H9 (cell line): ENCODE data around the gene KRT15. TPM values are rescaled to one million over a fixed set of nuclear protein-coding genes. Genes with fewer than 3 reads are reported as not detected.

Source experiments
- DNase-seq: peaks from one replicate; pipeline ENCODE4 v3.0.0-alpha.2; 2017
- H2AFZ ChIP-seq: one replicate; pipeline ENCODE4 v1.6.1; 2013; ENCODE audit warnings: mild to moderate bottlenecking, low read length, control low read depth, moderate library complexity
- H2AK5ac ChIP-seq: 2 replicates; pipeline ENCODE4 v1.6.1; 2013; ENCODE audit warnings: low read length, control low read depth, mixed read lengths; ENCODE audit not compliant: insufficient read length
- H2BK120ac ChIP-seq: one replicate; pipeline ENCODE4 v1.6.1; 2013; ENCODE audit warnings: low read depth, mild to moderate bottlenecking, low read length, control low read depth, inconsistent platforms; ENCODE audit not compliant: poor library complexity, severe bottlenecking
- H2BK12ac ChIP-seq: 2 replicates; pipeline ENCODE4 v1.6.1; 2013; ENCODE audit warnings: low read length, control low read depth, mixed read lengths, low read depth; ENCODE audit not compliant: insufficient read length
- H2BK15ac ChIP-seq: 2 replicates; pipeline ENCODE4 v1.6.1; 2013; ENCODE audit warnings: low read depth, low read length, control low read depth
- H2BK20ac ChIP-seq: one replicate; pipeline ENCODE4 v1.6.1; 2013; ENCODE audit warnings: low read depth, mild to moderate bottlenecking, low read length, control low read depth, inconsistent platforms; ENCODE audit not compliant: poor library complexity, severe bottlenecking
- H2BK5ac ChIP-seq: 2 replicates; pipeline ENCODE4 v1.6.1; 2013; ENCODE audit warnings: low read length, control low read depth, mixed read lengths; ENCODE audit not compliant: insufficient read length
- H3K14ac ChIP-seq: 2 replicates; pipeline ENCODE4 v1.6.1; 2013; ENCODE audit warnings: low read length, control low read depth; ENCODE audit not compliant: insufficient read depth
- H3K18ac ChIP-seq: 2 replicates; pipeline ENCODE4 v1.6.1; 2013; ENCODE audit warnings: low read depth, mild to moderate bottlenecking, mixed read lengths, low read length, control low read depth; ENCODE audit not compliant: insufficient read length
- H3K23ac ChIP-seq: 2 replicates; pipeline ENCODE4 v1.6.1; 2013; ENCODE audit warnings: low read length, control low read depth, mixed read lengths, low read depth; ENCODE audit not compliant: insufficient read length
- H3K23me2 ChIP-seq: 2 replicates; pipeline ENCODE4 v1.6.1; 2013; ENCODE audit warnings: low read depth, mild to moderate bottlenecking, mixed read lengths, low read length, control low read depth; ENCODE audit not compliant: insufficient read length, poor library complexity, severe bottlenecking
- H3K27ac ChIP-seq: 2 replicates; pipeline ENCODE4 v1.5.1; 2013; ENCODE audit warnings: low read length, control low read depth, mixed read lengths, low read depth; ENCODE audit not compliant: insufficient read length
- H3K27me3 ChIP-seq: 2 replicates; pipeline ENCODE4 v1.6.1; 2013; ENCODE audit warnings: low read length, control low read depth, inconsistent platforms; ENCODE audit not compliant: insufficient read depth
- H3K4ac ChIP-seq: 2 replicates; pipeline ENCODE4 v1.6.1; 2013; ENCODE audit warnings: low read depth, mild to moderate bottlenecking, control low read depth, inconsistent platforms, low read length, moderate library complexity
- H3K4me1 ChIP-seq: 2 replicates; pipeline ENCODE4 v1.6.1; 2013; ENCODE audit warnings: low read length, control low read depth, inconsistent platforms; ENCODE audit not compliant: insufficient read depth
- H3K4me2 ChIP-seq: 2 replicates; pipeline ENCODE4 v1.6.1; 2013; ENCODE audit warnings: low read length, control low read depth, mixed read lengths; ENCODE audit not compliant: insufficient read length, insufficient read depth
- H3K56ac ChIP-seq: 2 replicates; pipeline ENCODE4 v1.6.1; 2013; ENCODE audit warnings: low read depth, mild to moderate bottlenecking, mixed read lengths, low read length, control low read depth; ENCODE audit not compliant: insufficient read length
- H3K79me1 ChIP-seq: 2 replicates; pipeline ENCODE4 v1.6.1; 2013; ENCODE audit warnings: low read depth, mild to moderate bottlenecking, moderate library complexity, low read length, control low read depth, inconsistent platforms; ENCODE audit not compliant: insufficient read depth, poor library complexity, severe bottlenecking
- H3K79me2 ChIP-seq: 2 replicates; pipeline ENCODE4 v1.6.1; 2013; ENCODE audit warnings: low read length, control low read depth, inconsistent platforms; ENCODE audit not compliant: insufficient read depth
- H3K9ac ChIP-seq: 2 replicates; pipeline ENCODE4 v1.6.1; 2013; ENCODE audit warnings: low read length, control low read depth, mixed read lengths; ENCODE audit not compliant: insufficient read length; ENCODE audit errors: extremely low read depth
- H3K9me3 ChIP-seq: one replicate; pipeline ENCODE4 v1.6.1; 2013; ENCODE audit warnings: low read depth, low read length, inconsistent platforms; ENCODE audit not compliant: control insufficient read depth
- H3T11ph ChIP-seq: one replicate; pipeline ENCODE4 v1.6.1; 2013; ENCODE audit warnings: mild to moderate bottlenecking, low read length, control low read depth, inconsistent platforms
- H4K20me1 ChIP-seq: one replicate; pipeline ENCODE4 v1.6.1; 2013; ENCODE audit not compliant: control insufficient read depth, insufficient read length, insufficient read depth
- H4K5ac ChIP-seq: 2 replicates; pipeline ENCODE4 v1.6.1; 2013; ENCODE audit warnings: low read depth, mild to moderate bottlenecking, mixed read lengths, low read length, control low read depth; ENCODE audit not compliant: insufficient read length
- H4K8ac ChIP-seq: replicated peaks from 2 replicates; pipeline ENCODE4 v1.6.1; 2013; ENCODE audit warnings: low read length, control low read depth, mixed read lengths, low read depth; ENCODE audit not compliant: insufficient read length
- H4K91ac ChIP-seq: 2 replicates; pipeline ENCODE4 v1.6.1; 2013; ENCODE audit warnings: low read depth, mild to moderate bottlenecking, moderate library complexity, mixed read lengths, low read length, control low read depth; ENCODE audit not compliant: insufficient read length
- H3K27ac Mint-ChIP-seq, 3 experiments: 2 replicates in 2 of 3; 3 replicates in 1 of 3; pipeline ENCODE4 v1.8.0; 2020 to 2021; ENCODE audit warnings: mixed read lengths in 3 of 3, mild to moderate bottlenecking in 1 of 3, moderate library complexity in 1 of 3
- H3K27me3 Mint-ChIP-seq: 2 replicates; pipeline ENCODE4 v1.8.0; 2021; ENCODE audit warnings: low read depth, mild to moderate bottlenecking, moderate library complexity, mixed read lengths
- H3K36me3 Mint-ChIP-seq, 3 experiments: 2 replicates in 2 of 3; 3 replicates in 1 of 3; pipeline ENCODE4 v1.8.0; 2020 to 2021; ENCODE audit warnings: low read depth in 3 of 3, mixed read lengths in 3 of 3; ENCODE audit not compliant: insufficient read depth in 1 of 3
- H3K4me1 Mint-ChIP-seq, 2 experiments: 2 replicates each; pipeline ENCODE4 v1.8.0; 2020; ENCODE audit warnings: mixed read lengths in 2 of 2
- H3K4me3 Mint-ChIP-seq, 2 experiments: 2 replicates in 1 of 2; 3 replicates in 1 of 2; pipeline ENCODE4 v1.8.0; 2020 to 2021; ENCODE audit warnings: mild to moderate bottlenecking in 2 of 2, mixed read lengths in 2 of 2, moderate library complexity in 1 of 2
- H3K9me3 Mint-ChIP-seq, 2 experiments: 2 replicates in 1 of 2; 3 replicates in 1 of 2; pipeline ENCODE4 v1.8.0; 2020; ENCODE audit warnings: mild to moderate bottlenecking in 2 of 2, mixed read lengths in 2 of 2, moderate library complexity in 1 of 2
- WGBS: extraction: QIAGEN DNeasy Blood & Tissue Kit; methylation state at CpG from one replicate; pipeline ENCODE4 v1.1.7; 2013; ENCODE audit warnings: missing lambda C conversion rate, low lambda C conversion rate, mixed read lengths; ENCODE audit not compliant: insufficient read length; ENCODE audit errors: extremely low coverage; 5-methylcytosine and 5-hydroxymethylcytosine counted together
- total RNA-seq: library from RNA; stranded (reverse); gene quantifications from 2 replicates; pipeline ENCODE4 v1.2.1, GENCODE V29; 2021
- TF ChIP-seq, protein P1 (sequence below): fragments of 200-600 bp; sonication (generic); conservative IDR thresholded peaks from 3 replicates; pipeline ENCODE4 v1.8.0; 2021; ENCODE audit warnings: antibody characterized with exemption, mild to moderate bottlenecking

The KRT15 gene
- total RNA-seq, 1 experiment from 2014 or later, result 0.87 TPM

DNA sequence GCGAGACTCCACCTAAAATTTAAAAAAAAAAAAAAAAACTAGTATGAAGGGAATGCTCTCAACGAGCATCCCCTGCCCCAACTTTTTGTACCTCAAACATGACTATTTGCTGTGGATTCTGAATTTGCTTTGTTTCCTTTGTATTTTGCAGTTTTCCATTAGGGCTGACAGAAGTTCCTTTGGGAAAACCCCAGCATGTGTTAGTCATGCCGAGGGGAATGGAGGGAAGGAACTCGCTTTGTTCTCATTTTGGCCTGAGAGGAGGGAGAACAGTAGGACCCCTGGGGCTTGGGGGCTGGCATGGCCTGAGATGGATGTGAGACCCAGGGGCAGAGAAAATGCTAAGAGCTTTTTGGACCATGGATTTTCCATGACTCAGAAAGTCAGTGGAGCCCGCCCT, 32.7 kb upstream of the KRT15 start:
- Mint-ChIP-seq H3K9me3 (peaks cover 2 to 11% of the 10 kb centered on the region in 2 experiments; a peak in 4 of 5 replicates), H3K4me3 (no peak overlapping the region), H3K27ac (no peak overlapping the region), H3K36me3 (peaks cover 0 to 12% (median 1%) of the 10 kb centered on the region in 3 experiments; a peak in 4 of 7 replicates), H3K4me1 (peaks cover 27 to 35% of the 10 kb centered on the region in 2 experiments), H3K27me3 (peaks cover 22% of the 10 kb centered on the region)
- Histone ChIP-seq H2AFZ (no peak overlapping the region), H2BK12ac (no peak overlapping the region), H4K8ac (no peak overlapping the region), H2BK120ac (no peak overlapping the region), H4K91ac (no peak overlapping the region), H3K56ac (no peak overlapping the region), H3K79me2 (no peaks in the 10 kb centered on the region), H3K27me3 (no peaks in the 10 kb centered on the region), H3K27ac (no peak overlapping the region), H2AK5ac (no peak overlapping the region), H3T11ph (no peak overlapping the region), H3K4me1 (no peaks in the 10 kb centered on the region), H3K18ac (no peak overlapping the region), H4K5ac (no peak overlapping the region), H2BK5ac (no peak overlapping the region), H3K9ac (no peak overlapping the region), H3K23ac (no peak overlapping the region), H3K4ac (no peak overlapping the region), H3K9me3 (no peaks in the 10 kb centered on the region), H2BK20ac (no peak overlapping the region), H2BK15ac (no peak overlapping the region), H3K14ac (no peak overlapping the region), H4K20me1 (no peaks in the 10 kb centered on the region), H3K4me2 (no peak overlapping the region), H3K79me1 (no peaks in the 10 kb centered on the region), H3K23me2 (no peaks in the 10 kb centered on the region)
- TF ChIP-seq, protein P1, sequence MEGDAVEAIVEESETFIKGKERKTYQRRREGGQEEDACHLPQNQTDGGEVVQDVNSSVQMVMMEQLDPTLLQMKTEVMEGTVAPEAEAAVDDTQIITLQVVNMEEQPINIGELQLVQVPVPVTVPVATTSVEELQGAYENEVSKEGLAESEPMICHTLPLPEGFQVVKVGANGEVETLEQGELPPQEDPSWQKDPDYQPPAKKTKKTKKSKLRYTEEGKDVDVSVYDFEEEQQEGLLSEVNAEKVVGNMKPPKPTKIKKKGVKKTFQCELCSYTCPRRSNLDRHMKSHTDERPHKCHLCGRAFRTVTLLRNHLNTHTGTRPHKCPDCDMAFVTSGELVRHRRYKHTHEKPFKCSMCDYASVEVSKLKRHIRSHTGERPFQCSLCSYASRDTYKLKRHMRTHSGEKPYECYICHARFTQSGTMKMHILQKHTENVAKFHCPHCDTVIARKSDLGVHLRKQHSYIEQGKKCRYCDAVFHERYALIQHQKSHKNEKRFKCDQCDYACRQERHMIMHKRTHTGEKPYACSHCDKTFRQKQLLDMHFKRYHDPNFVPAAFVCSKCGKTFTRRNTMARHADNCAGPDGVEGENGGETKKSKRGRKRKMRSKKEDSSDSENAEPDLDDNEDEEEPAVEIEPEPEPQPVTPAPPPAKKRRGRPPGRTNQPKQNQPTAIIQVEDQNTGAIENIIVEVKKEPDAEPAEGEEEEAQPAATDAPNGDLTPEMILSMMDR, result no peak
- no CpG with 5 or more reads among the region's 5 CpGs for WGBS
- DNase-seq, result no peak
